ENCODE data around the gene P3H3.

P3H3 gene

GRCh38 chr12:6826734-6827436 is 1.3 kb upstream of the P3H3 start:
- H3K4me1 ChIP-seq (ENCODE audit: insufficient read depth, low read length, poor library complexity, severe bottlenecking): peaks cover 24% of the 10 kb centered on the region
- H4K20me1 ChIP-seq (ENCODE audit: insufficient read depth, low read length, poor library complexity, severe bottlenecking): no peaks in the 10 kb centered on the region
- H3K4me3 ChIP-seq (ENCODE audit: low read length, poor library complexity, severe bottlenecking): peak overlapping the region; percentile 55
- no peaks in the 10 kb centered on the region for H3K9me2 ChIP-seq (replicated peaks; ENCODE audit: low read depth, low read length)
- peak overlapping the region; percentile 77 for H3K4me2 ChIP-seq (ENCODE audit: low read depth, low read length, poor library complexity, severe bottlenecking)
- TF ChIP-seq EZH2phosphoT487 (IDR thresholded peaks at IDR 0.05; ENCODE audit: borderline replicate concordance) (no peak), CTCF (conservative IDR thresholded peaks at IDR 0.05; ENCODE audit: low read length) (no peak)
- H3K36me3 ChIP-seq (ENCODE audit: insufficient read depth, low read length): no peaks in the 10 kb centered on the region; the same call in 1 of the 2 replicates
- H3K27me3 ChIP-seq (ENCODE audit: insufficient read depth, low read length, poor library complexity, severe bottlenecking): no peaks in the 10 kb centered on the region
- H3K9me3 ChIP-seq (ENCODE audit: insufficient read depth, low read depth, low read length): no peaks in the 10 kb centered on the region
- peak overlapping the region; percentile 53 for H3K9ac ChIP-seq (ENCODE audit: low read depth, low read length, poor library complexity, severe bottlenecking)
- no peak overlapping the region for H2AFZ ChIP-seq (ENCODE audit: low read length)
- peaks cover 25% of the 10 kb centered on the region; the same call in 1 of the 2 replicates for H3K79me2 ChIP-seq (ENCODE audit: insufficient read depth, low read length)
- H3F3A ChIP-seq (ENCODE audit: low read depth): no peaks in the 10 kb centered on the region

GRCh38 chr12:6827437-6827911 is 733 bp upstream of the P3H3 start:
- Histone ChIP-seq H3K9me3 (ENCODE audit: insufficient read depth, low read depth, low read length) (no peaks in the 10 kb centered on the region), H3K4me2 (ENCODE audit: low read depth, low read length, poor library complexity, severe bottlenecking) (peak overlapping the region; percentile 77), H3K27me3 (ENCODE audit: insufficient read depth, low read length, poor library complexity, severe bottlenecking) (no peaks in the 10 kb centered on the region), H3K36me3 (ENCODE audit: insufficient read depth, low read length) (no peaks in the 10 kb centered on the region; the same call in 1 of the 2 replicates), H3F3A (ENCODE audit: low read depth) (no peaks in the 10 kb centered on the region), H3K9ac (ENCODE audit: low read depth, low read length, poor library complexity, severe bottlenecking) (peak overlapping the region; percentile 53), H3K4me1 (ENCODE audit: insufficient read depth, low read length, poor library complexity, severe bottlenecking) (peaks cover 21% of the 10 kb centered on the region), H3K9me2 (replicated peaks; ENCODE audit: low read depth, low read length) (no peaks in the 10 kb centered on the region), H2AFZ (ENCODE audit: low read length) (no peak overlapping the region), H4K20me1 (ENCODE audit: insufficient read depth, low read length, poor library complexity, severe bottlenecking) (no peaks in the 10 kb centered on the region), H3K79me2 (ENCODE audit: insufficient read depth, low read length) (peaks cover 25% of the 10 kb centered on the region; the same call in 1 of the 2 replicates), H3K4me3 (ENCODE audit: low read length, poor library complexity, severe bottlenecking) (peak overlapping the region; percentile 55)
- no peak for TF ChIP-seq CTCF (conservative IDR thresholded peaks at IDR 0.05; ENCODE audit: low read length)
- TF ChIP-seq EZH2phosphoT487 (IDR thresholded peaks at IDR 0.05; ENCODE audit: borderline replicate concordance): no peak

- Histone ChIP-seq H3K79me2 (ENCODE audit: insufficient read depth, low read length) (peaks cover 25% of the 10 kb centered on the region; the same call in 1 of the 2 replicates), H3K9ac (ENCODE audit: low read depth, low read length, poor library complexity, severe bottlenecking) (peak overlapping the region; percentile 89), H3K4me1 (ENCODE audit: insufficient read depth, low read length, poor library complexity, severe bottlenecking) (peaks cover 21% of the 10 kb centered on the region), H4K20me1 (ENCODE audit: insufficient read depth, low read length, poor library complexity, severe bottlenecking) (no peaks in the 10 kb centered on the region), H3K4me3 (ENCODE audit: low read length, poor library complexity, severe bottlenecking) (peak overlapping the region; percentile 77), H3K9me2 (replicated peaks; ENCODE audit: low read depth, low read length) (no peaks in the 10 kb centered on the region), H3K9me3 (ENCODE audit: insufficient read depth, low read depth, low read length) (no peaks in the 10 kb centered on the region), H3K27me3 (ENCODE audit: insufficient read depth, low read length, poor library complexity, severe bottlenecking) (no peaks in the 10 kb centered on the region), H2AFZ (ENCODE audit: low read length) (peak overlapping the region; percentile 62), H3F3A (ENCODE audit: low read depth) (no peaks in the 10 kb centered on the region), H3K36me3 (ENCODE audit: insufficient read depth, low read length) (peaks cover 9% of the 10 kb centered on the region; the same call in 1 of the 2 replicates), H3K4me2 (ENCODE audit: low read depth, low read length, poor library complexity, severe bottlenecking) (peak overlapping the region; percentile 77)
- TF ChIP-seq CTCF (conservative IDR thresholded peaks at IDR 0.05; ENCODE audit: low read length): no peak
- TF ChIP-seq EZH2phosphoT487 (IDR thresholded peaks at IDR 0.05; ENCODE audit: borderline replicate concordance): no peak
These were observed 751 bp downstream of the P3H3 start for GRCh38 chr12:6828781-6829535.
